ENCODE data around the gene ELF4. TPM values are rescaled to one million over a fixed set of nuclear protein-coding genes. Genes with fewer than 3 reads are reported as not detected.

ELF4 gene
- total RNA-seq, 2 donors from 2014 or later, result 4.2 to 6.4 TPM

DNA sequence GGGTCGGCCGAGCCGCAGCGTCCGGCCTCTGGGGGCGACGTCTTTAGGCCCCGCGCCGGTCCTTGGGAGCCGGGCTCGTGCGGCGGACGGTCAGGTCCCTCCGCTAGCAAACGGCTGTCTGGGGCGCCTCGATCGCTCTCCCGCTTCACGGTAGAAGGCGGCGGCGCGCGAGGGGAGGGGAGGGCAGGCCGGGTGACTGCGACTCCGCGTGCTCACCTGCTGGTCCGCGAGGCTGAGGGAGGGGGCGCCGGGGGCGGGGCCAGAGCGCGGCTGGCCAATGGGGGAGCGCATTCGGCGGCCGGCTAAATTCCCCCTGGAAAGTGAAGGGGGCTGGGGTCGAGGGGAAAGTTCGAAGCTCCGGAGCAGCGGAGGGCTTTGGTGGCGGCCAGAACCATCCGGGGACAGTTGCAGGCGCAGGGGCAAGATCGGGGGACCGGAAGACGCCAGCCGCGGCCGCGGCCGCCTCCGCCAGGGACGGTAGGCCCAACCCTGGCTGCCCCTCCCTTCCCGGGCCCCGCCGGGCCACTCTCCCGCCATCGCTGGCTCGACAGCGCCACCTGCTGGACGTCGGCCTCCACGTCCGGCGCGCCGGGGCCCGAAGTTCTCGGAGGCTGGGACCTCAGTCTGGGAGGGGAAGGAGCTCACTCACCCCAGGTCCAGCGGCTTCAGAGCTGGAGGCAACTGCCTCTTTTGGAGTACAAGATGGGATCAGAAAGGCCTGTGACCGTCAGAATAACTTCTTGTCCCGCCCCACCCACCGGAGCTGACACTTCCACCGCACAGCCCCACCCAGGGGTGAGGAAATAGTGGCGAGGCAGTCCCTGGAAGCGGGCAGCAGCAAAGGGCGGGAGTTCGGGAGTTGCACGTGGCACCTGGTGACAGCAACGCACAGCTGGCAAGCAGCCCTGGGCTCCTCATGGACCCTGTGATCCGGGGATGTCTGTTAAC, 49.9 kb downstream of the ELF4 start:
- ATAC-seq (peak; percentile 91 to 93), DNase-seq (peak; percentile 79)
- intact Hi-C loops (cut with DNase I), result loop anchor here in 1 of 2 donors (5.0 kb wide), 1 partner anchor 453 kb away; no protein-coding TSS in a partner anchor

DNA sequence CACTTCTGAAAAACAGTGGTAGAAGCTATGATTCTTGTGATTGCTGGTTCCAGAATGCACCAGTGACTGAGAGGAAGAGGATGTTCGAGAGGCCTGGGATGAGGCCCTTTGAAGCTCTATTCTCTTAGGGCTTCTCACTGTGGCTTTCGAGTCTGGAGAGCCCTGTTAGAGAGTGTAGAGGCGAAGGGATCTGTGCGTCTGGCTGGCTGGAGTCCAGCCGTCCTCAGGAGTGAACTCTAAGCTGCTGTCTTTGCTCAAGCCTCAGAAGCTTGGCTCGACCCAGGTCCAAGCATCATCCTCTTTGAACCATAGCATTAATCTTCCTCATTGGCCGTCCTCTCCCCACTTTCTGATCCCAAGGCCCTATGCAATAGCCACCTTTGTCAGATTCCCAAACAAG, 51.6 kb downstream of the ELF4 start:
- ATAC-seq, result no peak
- intact Hi-C loops (cut with DNase I), result no loop called here
- DNase-seq, result no peak

DNA sequence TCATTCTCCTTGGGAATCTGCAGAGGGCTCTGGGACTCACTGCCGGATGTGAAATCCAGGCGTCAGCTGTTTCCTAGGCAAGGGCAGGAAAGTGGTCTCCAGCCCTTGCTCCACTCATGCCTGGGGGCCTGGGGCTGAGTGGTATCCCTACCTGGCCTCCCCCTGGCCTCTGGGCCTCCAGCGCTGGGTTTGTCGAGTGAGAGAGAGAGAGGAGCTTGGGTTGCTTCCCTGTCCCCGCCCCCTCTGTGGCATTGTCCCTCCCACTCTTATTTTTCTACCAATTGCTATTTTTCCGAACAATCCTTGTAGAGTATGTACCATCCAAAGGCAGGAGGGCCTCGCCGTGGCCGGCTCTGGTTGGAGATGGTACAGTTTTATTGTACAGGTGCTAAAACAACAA, 53.1 kb downstream of the ELF4 start:
- DNase-seq, result no peak
- intact Hi-C loops (cut with DNase I), result no loop called here
- ATAC-seq, result no peak

DNA sequence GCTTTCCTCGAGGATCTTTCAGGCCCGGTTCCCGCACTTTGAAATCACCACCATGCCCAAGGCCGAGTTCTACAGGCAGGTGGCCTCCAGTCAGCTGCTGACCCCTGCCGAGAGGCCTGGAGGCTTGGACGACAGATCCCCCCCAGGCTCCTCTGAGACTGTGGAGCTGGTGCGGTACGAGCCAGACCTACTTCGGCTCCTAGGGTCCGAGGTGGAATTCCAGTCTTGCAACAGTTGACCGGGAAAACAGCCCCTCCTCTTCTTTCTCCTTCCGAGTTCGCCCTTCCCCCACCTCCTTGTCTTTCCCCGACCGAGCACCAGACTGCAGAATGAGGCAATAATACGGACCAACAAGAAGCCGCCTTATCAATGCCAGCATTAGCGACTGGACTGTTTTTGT, 54.4 kb downstream of the ELF4 start:
- ATAC-seq, result no peak
- no peak for DNase-seq
- intact Hi-C loops (cut with DNase I), result no loop called here

DNA sequence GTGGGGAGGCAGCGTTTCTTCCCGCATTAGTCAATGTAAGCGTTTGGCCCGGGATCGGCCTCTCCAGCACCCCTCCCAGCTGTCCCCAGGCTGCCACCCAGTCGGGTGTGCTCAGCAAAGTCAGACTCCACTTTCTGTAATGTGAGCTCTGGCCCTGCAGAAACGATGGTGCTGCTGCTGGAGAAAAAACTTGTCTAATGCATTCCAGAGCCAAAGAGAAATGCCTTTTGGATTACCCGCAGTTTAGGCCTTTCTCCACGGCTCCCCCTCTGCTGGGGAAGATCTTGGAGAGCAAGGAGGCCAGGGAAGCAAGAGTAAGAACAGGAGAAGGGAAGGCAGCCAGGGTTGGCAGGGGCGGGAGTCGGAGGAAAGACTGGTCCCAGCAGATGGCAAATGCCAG, 55.2 kb downstream of the ELF4 start:
- ATAC-seq (peak; percentile 39 to 42), DNase-seq (no peak)
- intact Hi-C loops (cut with DNase I), result no loop called here

DNA sequence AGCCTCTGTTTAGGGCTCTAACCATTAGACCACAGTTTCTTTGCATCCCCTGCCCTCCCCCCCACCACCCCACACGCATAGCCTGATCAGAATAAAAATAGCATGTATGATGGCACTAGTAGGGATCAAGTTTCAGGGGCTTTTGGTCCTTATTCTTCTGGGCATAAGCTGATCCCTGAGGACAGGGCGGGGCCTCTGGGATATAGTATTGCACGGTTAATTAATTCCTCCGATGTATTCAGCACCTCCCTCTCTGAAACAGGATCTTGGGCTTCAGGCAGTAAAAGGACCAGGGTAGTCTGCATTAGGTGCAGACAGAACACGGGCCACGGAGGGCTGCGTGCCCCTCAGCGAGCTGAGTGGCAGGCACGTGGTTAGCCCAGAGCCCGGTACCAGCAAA, 57.1 kb downstream of the ELF4 start:
- no peak for ATAC-seq
- intact Hi-C loops (cut with DNase I), result no loop called here
- no peak for DNase-seq

DNA sequence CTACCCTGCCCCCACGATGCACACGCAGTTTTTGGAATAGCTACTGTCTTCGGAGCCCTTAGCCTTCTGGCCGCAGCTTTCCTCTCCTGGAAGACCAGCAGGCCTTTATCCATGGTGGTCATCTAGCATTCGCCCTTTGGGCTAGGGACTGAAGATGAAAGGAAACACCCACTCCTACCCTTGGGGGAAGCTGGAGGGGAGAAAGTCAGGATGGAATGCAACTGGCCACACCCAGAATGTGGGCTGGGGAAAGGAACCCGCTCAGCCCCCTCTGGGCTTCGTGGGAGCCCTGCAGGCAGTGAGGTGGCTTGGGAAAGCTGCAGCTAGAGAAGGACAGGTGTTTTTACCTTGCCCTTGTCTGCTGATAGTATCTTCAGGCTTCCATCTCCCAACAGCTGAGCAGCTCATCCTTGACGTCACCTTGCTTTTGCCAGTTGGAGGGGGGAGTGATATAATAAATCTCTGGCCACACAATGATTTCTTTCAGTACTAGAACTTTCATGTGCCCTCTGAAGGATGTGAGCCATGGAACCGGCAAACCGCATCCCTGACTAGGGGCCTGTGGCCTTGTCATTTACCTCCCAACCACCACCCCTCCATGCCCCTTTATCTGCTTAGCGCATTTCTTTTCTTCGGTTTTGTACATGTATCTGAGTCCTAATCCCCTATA, 59.0 kb downstream of the ELF4 start:
- intact Hi-C loops (cut with DNase I), result no loop called here
- no peak for ATAC-seq
- no peak for DNase-seq

DNA sequence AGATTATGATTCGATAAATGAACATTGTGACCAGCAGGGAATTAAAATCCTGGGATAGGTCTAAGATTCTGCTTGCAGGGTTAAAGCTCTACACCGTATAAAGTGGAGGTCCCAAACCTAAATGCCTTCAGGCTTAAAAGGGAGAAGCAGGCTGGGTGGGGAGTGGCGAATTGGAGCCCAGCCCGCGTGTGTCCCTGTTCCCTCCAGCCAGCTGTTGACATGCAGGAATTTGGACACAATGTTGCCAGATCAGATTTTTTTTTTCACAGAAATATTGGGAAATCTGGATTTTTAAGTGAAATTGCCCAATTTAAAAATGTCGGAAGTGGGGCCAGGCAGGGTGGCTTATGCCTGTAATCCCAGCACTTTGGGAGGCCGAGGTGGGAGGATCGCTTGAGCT, 60.5 kb downstream of the ELF4 start:
- ATAC-seq, result no peak
- intact Hi-C loops (cut with DNase I), result no loop called here
- no peak for DNase-seq

DNA sequence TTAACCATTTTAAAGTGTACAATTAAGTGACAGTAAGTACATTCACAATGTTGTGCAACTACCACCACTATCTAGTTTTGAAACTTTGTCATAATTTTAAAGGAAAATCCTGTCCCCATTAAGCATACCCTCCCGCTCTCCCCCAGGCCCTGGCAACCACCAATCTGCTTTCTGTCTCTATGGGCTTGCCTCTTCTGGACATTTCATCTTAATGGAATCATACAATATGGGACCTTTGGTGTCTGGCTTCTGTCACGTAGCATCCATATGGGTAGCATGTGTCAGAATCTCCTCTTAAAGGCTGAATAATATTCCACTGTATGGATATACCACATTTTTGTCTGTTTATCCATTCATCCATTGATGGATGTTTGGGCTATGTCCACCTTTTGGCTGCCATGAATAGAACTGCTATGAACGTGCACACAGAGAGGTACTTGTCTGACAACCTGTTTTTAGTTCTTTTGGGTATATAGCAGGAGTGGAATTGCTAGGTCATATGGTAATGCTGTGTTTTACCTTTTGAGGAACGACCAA, 61.5 kb downstream of the ELF4 start:
- ATAC-seq, result no peak
- intact Hi-C loops (cut with DNase I), result no loop called here
- DNase-seq, result no peak

DNA sequence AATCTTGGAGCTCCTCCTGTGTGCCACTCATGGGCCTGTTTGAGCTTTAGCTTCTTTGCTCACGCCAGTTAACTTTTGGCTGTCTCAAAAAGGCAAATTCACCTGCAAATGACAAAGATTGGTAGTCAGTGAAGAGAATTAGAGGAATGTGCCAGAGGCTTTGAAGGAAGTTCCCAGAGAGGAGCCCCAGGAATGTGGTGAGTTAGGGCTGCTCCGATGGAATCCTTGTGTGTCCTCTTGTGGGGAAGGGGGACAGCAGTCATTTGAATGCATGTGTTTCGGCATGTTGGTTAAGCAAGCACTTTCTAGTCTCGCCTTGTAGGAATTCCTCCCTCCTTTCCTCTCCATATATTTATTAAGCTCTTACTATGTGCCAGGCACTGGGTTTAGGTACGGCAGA, 62.9 kb downstream of the ELF4 start:
- no peak for ATAC-seq
- intact Hi-C loops (cut with DNase I), result no loop called here
- no peak for DNase-seq

DNA sequence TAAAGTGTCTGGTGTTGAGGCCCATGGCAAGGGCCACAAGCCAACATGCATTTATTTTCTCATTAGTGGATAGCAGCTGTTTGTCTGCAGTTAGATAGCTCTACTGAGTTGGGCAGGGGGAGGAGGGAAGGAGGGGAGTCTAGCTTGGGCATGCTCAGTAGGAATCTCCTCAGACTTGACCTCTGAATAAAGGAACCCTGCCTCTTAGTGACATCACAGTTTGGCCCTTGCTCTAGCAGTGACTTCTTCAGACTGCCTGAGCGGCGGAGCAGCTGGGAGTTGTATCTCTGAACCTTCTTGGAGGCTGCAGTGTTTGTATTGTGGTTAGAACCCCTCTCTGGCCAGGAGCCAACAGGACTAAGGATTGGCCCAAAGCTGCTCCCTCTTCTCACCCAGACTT, 70.5 kb downstream of the ELF4 start:
- intact Hi-C loops (cut with DNase I), result no loop called here
- ATAC-seq (peak; percentile 57 to 68), DNase-seq (no peak)

DNA sequence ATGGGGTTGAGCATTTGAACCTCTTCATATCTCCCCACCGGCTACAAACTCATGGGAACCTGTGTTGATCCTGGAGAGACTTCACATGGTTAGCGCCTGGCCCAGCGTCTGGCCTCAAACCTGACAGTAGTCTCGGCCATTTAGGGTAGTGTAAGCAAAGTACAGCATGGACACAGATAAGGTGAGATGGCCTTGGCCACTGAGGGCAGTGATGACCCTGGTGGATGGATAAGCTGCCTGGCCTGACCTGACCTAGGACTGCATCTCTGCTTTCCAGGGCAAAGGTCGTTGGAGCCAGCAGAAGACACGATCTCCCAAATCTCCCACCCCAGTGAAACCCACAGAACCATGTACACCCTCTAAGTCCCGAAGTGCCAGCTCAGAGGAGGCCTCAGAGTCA, 76.1 kb downstream of the ELF4 start:
- intact Hi-C loops (cut with DNase I), result no loop called here
- DNase-seq, result no peak
- no peak for ATAC-seq

DNA sequence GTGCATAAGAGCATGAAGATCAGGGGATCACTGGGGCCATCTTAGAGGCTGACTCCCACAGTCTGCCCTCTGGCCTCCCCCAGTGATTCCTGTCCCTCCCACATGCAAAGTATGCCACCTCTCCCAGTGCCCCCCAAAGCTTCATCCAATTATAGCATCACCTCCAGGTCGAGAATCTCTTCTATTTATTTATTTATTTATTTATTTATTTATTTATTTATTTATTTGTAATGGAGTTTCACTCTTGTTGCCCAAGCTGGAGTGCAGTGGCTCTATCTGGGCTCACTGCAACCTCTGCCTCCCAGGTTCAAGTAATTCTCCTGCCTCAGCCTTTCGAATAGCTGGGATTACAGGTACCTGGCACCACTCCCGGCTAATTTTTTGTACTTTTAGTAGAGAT, 77.7 kb downstream of the ELF4 start:
- no peak for ATAC-seq
- no peak for DNase-seq
- intact Hi-C loops (cut with DNase I), result no loop called here

DNA sequence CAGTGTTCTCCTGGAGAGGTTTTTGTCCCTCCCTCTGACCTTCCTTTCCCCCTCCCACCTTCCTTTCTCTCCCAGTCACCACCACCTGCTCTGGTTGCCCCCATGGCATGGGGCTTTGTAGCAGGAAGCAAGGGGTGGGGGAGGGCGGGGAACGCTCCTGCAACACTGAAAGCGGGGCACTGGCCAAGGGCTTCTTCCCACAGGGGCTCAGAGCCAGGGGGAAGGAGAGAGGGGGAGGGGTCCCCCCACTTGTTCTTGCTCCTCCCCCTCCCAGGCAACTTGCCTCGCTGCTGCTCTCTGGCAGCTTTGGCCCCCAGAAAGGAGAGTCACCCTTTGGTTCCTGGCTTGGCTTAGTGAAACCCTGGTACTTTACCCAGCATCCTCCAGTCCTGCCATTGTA, 79.5 kb downstream of the ELF4 start:
- DNase-seq, result no peak
- no peak for ATAC-seq
- intact Hi-C loops (cut with DNase I), result no loop called here

DNA sequence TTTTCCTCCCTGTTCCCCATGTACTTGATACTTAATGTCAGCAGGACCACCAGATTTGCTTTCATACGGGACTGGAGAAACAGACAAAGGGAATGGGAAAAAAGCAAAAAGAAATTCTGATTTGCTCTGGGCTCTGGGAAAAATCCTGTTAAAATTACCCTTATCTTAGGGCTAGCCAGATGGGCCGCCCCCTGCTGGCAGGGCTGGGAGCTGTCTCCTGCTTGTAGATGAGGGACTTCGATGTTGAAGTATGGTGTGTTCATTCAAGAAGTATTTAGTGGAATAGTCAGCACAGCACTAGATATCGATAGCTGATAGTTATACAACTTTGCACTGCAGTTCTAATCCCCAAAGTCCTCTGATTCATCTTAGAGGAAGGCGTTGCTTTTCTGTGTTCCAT, 82.1 kb downstream of the ELF4 start:
- DNase-seq (peak; percentile 38), ATAC-seq (no peak)
- intact Hi-C loops (cut with DNase I), result loop anchor here (2.0 to 5.0 kb wide), 2 partner anchors 101 kb away; no protein-coding TSS in a partner anchor

DNA sequence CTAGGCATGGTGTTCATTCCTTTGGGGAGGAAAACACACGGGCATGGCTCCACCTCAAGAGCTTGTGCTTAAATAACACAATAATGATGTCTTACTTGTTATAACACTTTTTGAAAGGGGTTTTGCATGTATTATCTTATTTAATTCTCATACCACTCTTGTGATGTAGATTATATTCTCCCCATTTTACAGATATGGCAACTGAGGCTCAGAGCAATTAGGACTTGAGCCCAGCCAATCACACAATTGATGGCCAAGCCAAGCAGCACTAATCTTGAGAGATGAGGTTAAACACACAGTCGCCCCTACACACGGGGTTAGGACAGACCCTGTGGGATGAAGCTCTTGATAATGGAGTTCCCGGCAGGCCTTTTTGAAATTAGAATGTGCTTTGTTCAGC, 82.7 kb downstream of the ELF4 start:
- ATAC-seq (no peak), DNase-seq (no peak)
- intact Hi-C loops (cut with DNase I), result loop anchor here in 1 of 2 donors (5.0 kb wide), 1 partner anchor 100 kb away; no protein-coding TSS in a partner anchor

DNA sequence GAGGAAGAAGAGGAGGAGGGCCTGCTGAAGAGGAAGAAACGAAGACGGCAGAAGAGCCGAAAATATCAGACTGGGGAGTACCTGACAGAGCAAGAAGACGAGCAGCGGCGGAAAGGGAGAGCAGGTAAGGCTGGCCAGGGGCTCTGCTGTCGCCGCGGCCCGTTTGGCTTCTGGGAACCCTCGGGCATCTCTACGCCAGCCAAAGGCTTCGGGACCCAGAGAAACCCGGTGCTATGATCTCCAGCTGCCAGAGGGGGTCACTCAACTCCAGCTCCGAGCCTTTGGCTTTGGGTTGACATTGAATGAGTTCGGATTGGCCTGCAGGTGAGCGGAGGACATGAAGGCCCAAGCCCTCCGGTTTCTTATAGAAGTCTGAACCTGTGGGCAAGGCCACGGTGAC, 85.0 kb downstream of the ELF4 start:
- DNase-seq, result no peak
- ATAC-seq, result no peak
- intact Hi-C loops (cut with DNase I), result loop anchor here in 1 of 2 donors (5.0 kb wide), 1 partner anchor 98 kb away; no protein-coding TSS in a partner anchor

DNA sequence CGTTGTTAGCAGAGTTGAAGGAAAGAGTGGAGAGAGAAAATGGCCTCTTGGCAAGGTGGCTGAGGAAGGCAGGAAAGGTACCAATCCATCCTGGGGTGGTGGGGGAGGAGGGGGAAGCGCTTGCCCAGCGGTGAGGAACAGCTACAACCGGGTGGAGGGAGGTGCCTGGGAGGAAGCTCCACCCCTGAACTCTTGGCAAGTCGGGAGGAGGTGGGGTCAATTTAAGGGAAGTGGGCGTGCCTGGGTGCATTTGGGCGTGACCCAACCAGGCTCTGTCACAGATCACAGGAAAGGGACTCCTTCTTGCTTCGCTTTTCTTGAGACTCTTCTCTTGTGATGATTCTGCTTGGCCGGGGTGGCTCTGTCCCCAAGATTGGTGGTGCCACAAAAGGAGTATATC, 86.2 kb downstream of the ELF4 start:
- intact Hi-C loops (cut with DNase I), result no loop called here
- ATAC-seq (peak; percentile 90 to 96), DNase-seq (peak; percentile 80)

DNA sequence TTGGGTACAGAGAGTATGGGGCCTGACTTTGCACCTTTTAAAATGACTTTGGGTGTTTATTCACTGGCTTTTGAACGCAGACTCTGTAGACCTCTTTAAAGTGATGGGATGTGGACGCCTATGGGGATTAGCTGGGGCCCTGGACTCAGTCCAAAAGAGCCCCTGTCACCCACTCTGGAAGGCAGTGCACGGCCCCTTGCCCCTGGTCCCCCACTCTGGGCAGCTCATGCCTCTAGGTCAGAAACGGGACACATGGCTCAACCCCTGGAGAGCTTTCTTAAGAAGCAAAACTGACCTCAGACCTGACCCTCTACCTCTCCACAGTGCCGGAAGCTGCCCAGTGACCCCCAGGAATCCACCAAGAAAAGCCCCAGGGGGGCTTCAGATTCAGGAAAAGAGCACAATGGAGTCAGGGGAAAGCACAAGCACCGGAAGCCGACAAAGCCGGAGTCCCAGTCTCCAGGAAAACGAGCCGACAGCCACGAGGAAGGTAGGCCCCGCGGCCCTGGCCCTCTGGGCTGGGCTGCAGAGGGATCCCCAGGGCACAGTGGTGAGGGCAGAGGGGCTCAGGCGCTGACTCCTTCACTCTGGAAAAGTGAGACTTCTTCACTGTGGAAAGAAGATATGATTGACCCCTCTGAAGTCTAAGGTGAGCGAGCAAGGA, 89.5 kb downstream of the ELF4 start:
- DNase-seq (no peak), ATAC-seq (no peak)
- intact Hi-C loops (cut with DNase I), result no loop called here

DNA sequence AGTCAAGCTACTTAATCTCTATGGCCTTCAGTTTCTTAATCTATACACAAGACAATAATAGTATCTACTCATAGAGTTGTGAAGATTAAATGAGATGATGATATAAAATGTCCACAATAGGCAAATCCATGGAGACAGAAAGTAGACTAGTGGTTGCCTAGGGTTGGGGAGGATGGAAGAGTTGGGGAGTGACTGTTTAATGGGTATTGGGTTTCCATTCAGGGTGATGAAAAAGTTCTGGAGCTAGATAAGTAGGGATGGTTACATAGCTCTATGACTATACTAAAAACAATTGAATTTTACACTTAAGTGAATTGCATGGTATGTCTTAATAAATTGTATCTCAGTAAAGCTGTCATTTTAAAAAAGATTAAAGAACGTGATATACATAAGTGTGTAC, 92.2 kb downstream of the ELF4 start:
- DNase-seq (no peak), ATAC-seq (no peak)
- intact Hi-C loops (cut with DNase I), result no loop called here
